Stomach (tissue), 9 donors: ENCODE data around the gene GEMIN4. TPM values are rescaled to one million over a fixed set of nuclear protein-coding genes. Genes with fewer than 3 reads are reported as not detected.

Source experiments
- DNase-seq, 2 donors: peaks; one replicate each; pipeline versions ENCODE4 v3.0.0 to v3.0.0-alpha.2; 2013 to 2019
- H3K27ac ChIP-seq, 5 donors: fragments of 200-600 bp in 4 of 5; sonication (generic) in 4 of 5; one replicate each; pipeline ENCODE4 v1.5.1; 2013 to 2019; ENCODE audit warnings: mild to moderate bottlenecking in 1 of 5, moderate library complexity in 1 of 5
- H3K27me3 ChIP-seq, 3 donors: fragments of 200-600 bp; sonication (generic); one replicate each; pipeline ENCODE4 v1.5.1; 2017 to 2019; ENCODE audit warnings: mixed run types in 1 of 3
- H3K36me3 ChIP-seq, 4 donors: fragments of 200-600 bp; sonication (generic); 1 replicate in 3 of 4; 2 replicates in 1 of 4; pipeline ENCODE4 v1.5.1; 2016 to 2019
- H3K4me1 ChIP-seq, 4 donors: fragments of 200-600 bp; sonication (generic); one replicate each; pipeline ENCODE4 v1.5.1; 2016 to 2019
- H3K4me3 ChIP-seq, 4 donors: fragments of 200-600 bp; sonication (generic) in 3 of 4; one replicate each; pipeline ENCODE4 v1.5.1; 2016 to 2019; ENCODE audit warnings: mild to moderate bottlenecking in 1 of 4
- H3K9me3 ChIP-seq, 4 donors: fragments of 200-600 bp; sonication (generic); one replicate each; pipeline ENCODE4 v1.5.1; 2016 to 2019
- EP300 ChIP-seq: sonication (generic); formaldehyde crosslinking; IDR thresholded peaks from one replicate; pipeline ENCODE4 v1.6.1; 2017; ENCODE audit warnings: antibody characterized with exemption
- POLR2A ChIP-seq, 4 donors: fragments of 450-650 bp; IDR thresholded peaks; one replicate each; pipeline ENCODE4 v1.6.1; 2016; ENCODE audit warnings: antibody characterized with exemption in 4 of 4, control low read depth in 2 of 4, mild to moderate bottlenecking in 1 of 4, moderate library complexity in 1 of 4
- POLR2AphosphoS5 ChIP-seq, 3 donors: sonication (generic); formaldehyde crosslinking; IDR thresholded peaks; one replicate each; pipeline ENCODE4 v1.6.1; 2016; ENCODE audit warnings: antibody characterized with exemption in 3 of 3
- WGBS, 5 donors: extraction: QIAGEN DNeasy Blood & Tissue Kit in 3 of 5; methylation state at CpG; one replicate each; pipeline versions ENCODE4 v1.1.5 to v1.1.7; 2013 to 2018; 5-methylcytosine and 5-hydroxymethylcytosine counted together
- intact Hi-C: fragments of 100-400 bp; cut with DNase I; formaldehyde crosslinking; loops from one replicate; pipeline ENCODE4 v1.15.1; 2023; ENCODE audit warnings: low total_unique reads
- polyA plus RNA-seq, 3 donors: library from polyadenylated mRNA; stranded (reverse); fragments of 200-250 nt; gene quantifications; one replicate each; pipeline ENCODE4 v1.2.3, GENCODE V29; 2013
- total RNA-seq, 5 donors: library from RNA; depleted of rRNA; stranded (reverse); fragments of >200 nt; gene quantifications; one replicate each; pipeline versions ENCODE4 v1.1.0 to v1.2.3, GENCODE V29; 2014 to 2016
- TF ChIP-seq, protein P1 (sequence below), 7 experiments: fragments of 450-650 bp in 4 of 7; fragments of 200-600 bp in 3 of 7; sonication (generic) in 3 of 7; IDR thresholded peaks; one replicate each; pipeline ENCODE4 v1.5.1; 2016 to 2019; ENCODE audit warnings: antibody characterized with exemption in 7 of 7, control low read depth in 2 of 7, mild to moderate bottlenecking in 1 of 7
- donor health status: healthy with polysubstance abuse.
- donor health status: Bipolar disorder and iron deficiency.
- donor health status: healthy.

Gene GEMIN4
- total and polyA plus RNA-seq, 8 donors: 5.7 to 92.4 (median 10.3) TPM

DNA sequence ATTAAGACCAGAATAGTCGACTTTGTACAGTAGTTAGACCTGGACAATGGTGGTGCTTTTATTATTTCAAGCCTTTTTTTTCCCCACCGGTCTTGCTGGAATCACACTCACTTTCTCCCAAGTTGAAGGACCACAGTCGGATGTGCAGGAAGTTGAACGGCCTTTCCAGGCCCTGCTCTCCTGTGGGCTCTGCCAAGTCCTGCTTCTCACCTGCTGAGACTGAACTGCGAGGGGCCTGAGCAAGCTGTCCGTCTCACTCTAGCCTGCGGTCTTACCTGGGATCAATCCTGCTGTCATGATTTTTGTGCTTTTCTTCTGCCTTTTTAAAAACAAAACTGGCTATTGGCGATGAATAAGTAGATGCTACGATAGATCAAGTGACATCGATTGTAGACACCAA lies 18.3 kb downstream of the GEMIN4 start:
- DNase-seq: no peak
- Histone ChIP-seq H3K36me3 (peaks cover 0 to 34% (median 17%) of the 10 kb centered on the region in 4 donors), H3K27ac (peak overlapping the region; percentile 86 to 91 (median 87)), H3K4me1 (peaks cover 9 to 68% (median 36%) of the 10 kb centered on the region in 4 donors), H3K9me3 (no peaks in the 10 kb centered on the region), H3K27me3 (no peaks in the 10 kb centered on the region), H3K4me3 (peak overlapping the region; percentile 66 to 94 (median 78))
- intact Hi-C loops: no loop called here
- TF ChIP-seq EP300: no peak
- 44 to 66% (median 55%) methylated on average over 10 of the region's 10 CpGs for WGBS, 5 donors

GRCh38 chr17:732902-733720 lies 19.0 kb downstream of the GEMIN4 start:
- Histone ChIP-seq H3K36me3 (peaks cover 0 to 28% (median 10%) of the 10 kb centered on the region in 4 donors), H3K4me1 (peaks cover 9 to 68% (median 38%) of the 10 kb centered on the region in 4 donors), H3K9me3 (no peaks in the 10 kb centered on the region), H3K27me3 (no peaks in the 10 kb centered on the region), H3K27ac (peak overlapping the region; percentile 86 to 91 (median 87)), H3K4me3 (peak overlapping the region; percentile 66 to 94 (median 78))
- intact Hi-C loops: no loop called here
- no peak for TF ChIP-seq POLR2AphosphoS5 (IDR thresholded peaks at IDR 0.05)
- TF ChIP-seq, protein P1, sequence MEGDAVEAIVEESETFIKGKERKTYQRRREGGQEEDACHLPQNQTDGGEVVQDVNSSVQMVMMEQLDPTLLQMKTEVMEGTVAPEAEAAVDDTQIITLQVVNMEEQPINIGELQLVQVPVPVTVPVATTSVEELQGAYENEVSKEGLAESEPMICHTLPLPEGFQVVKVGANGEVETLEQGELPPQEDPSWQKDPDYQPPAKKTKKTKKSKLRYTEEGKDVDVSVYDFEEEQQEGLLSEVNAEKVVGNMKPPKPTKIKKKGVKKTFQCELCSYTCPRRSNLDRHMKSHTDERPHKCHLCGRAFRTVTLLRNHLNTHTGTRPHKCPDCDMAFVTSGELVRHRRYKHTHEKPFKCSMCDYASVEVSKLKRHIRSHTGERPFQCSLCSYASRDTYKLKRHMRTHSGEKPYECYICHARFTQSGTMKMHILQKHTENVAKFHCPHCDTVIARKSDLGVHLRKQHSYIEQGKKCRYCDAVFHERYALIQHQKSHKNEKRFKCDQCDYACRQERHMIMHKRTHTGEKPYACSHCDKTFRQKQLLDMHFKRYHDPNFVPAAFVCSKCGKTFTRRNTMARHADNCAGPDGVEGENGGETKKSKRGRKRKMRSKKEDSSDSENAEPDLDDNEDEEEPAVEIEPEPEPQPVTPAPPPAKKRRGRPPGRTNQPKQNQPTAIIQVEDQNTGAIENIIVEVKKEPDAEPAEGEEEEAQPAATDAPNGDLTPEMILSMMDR (IDR thresholded peaks at IDR 0.05): no peak
- no peak for TF ChIP-seq POLR2A (IDR thresholded peaks at IDR 0.05)
- no peak for TF ChIP-seq EP300
- peak; percentile 61 to 69 for DNase-seq
- 3 to 15% (median 4%) methylated on average over 17 to 57 of the region's 57 CpGs for WGBS, 5 donors

DNA sequence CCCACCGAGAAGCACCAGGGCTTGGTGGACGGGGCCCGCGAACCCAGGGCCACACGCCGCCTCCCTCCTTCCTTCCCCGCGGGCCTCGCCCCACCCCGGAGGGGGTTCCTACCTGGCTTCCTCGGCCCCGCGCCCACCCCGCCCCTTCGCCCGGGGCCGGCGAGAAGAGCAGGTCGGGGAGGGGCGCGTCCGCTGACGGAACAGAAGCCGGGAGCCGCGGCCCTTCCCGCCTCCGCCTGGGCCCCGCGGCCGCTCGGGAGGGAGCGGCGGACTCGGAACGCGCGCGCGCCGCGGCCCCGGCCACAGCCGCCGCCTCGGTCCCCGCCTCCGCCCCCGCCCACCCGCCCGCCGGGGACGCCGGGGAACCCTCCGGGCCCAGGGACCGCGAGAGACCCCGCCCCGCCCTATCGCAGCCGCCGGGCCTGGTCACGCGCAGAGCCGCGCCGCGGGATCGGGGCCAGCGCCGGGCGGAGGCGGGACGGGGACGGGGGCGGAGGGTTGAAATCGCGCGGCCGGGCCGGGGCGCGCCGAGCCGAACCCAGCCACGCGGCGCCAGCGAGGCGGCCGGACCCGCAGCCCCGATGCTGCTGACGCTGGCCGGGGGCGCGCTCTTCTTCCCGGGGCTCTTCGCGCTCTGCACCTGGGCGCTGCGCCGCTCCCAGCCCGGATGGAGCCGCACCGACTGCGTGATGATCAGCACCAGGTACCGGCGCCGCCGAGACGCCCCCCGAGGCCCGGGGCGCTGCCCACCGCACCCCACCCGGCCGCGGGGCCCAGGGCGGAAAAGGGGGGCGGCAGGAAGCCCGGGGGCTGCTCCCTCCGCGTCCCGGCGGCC lies 19.8 kb downstream of the GEMIN4 start, which contains the start of gene TLCD3A:
Gene TLCD3A, plus strand, starts transcription at position 530 of the 835 bp plus-strand sequence. Its CDS starts 52 bp downstream, at position 582.
- Histone ChIP-seq H3K27me3 (no peaks in the 10 kb centered on the region), H3K4me1 (peaks cover 9 to 63% (median 38%) of the 10 kb centered on the region in 4 donors), H3K9me3 (no peaks in the 10 kb centered on the region), H3K4me3 (peak within 1 kb of the TSS; percentile 66 to 94 (median 78)), H3K27ac (peak within 1 kb of the TSS; percentile 86 to 94 (median 87)), H3K36me3 (peaks cover 0 to 21% (median 3%) of the 10 kb centered on the region in 4 donors)
- TF ChIP-seq POLR2AphosphoS5 (IDR thresholded peaks at IDR 0.05) (peak in 2 of 3 donors; percentile 31 to 46), POLR2A (IDR thresholded peaks at IDR 0.05) (no peak)
- peak; percentile 87 to 93 for DNase-seq
- intact Hi-C loops: no loop called here
- WGBS, 5 donors: 0% methylated on average over 9 to 126 of the region's 126 CpGs; no CpG with 5 or more reads in 1 of the 5 donors

GRCh38 chr17:731644-732066 lies 20.4 kb downstream of the GEMIN4 start:
- H3K36me3 ChIP-seq: peaks cover 0 to 17% (median 3%) of the 10 kb centered on the region in 4 donors
- H3K9me3 ChIP-seq: no peaks in the 10 kb centered on the region
- H3K4me3 ChIP-seq: peak overlapping the region; percentile 66 to 94 (median 78)
- peaks cover 9 to 61% (median 38%) of the 10 kb centered on the region in 4 donors for H3K4me1 ChIP-seq
- intact Hi-C loops: no loop called here
- TF ChIP-seq POLR2AphosphoS5 (IDR thresholded peaks at IDR 0.05): no peak
- TF ChIP-seq, protein P1 (IDR thresholded peaks at IDR 0.05): no peak
- no peak for TF ChIP-seq EP300
- TF ChIP-seq POLR2A (IDR thresholded peaks at IDR 0.05): no peak
- H3K27me3 ChIP-seq: no peaks in the 10 kb centered on the region
- DNase-seq: no peak
- WGBS, 5 donors: 4 to 20% (median 9%) methylated on average over 5 to 26 of the region's 26 CpGs
- peak overlapping the region; percentile 86 to 94 (median 87) for H3K27ac ChIP-seq

DNA sequence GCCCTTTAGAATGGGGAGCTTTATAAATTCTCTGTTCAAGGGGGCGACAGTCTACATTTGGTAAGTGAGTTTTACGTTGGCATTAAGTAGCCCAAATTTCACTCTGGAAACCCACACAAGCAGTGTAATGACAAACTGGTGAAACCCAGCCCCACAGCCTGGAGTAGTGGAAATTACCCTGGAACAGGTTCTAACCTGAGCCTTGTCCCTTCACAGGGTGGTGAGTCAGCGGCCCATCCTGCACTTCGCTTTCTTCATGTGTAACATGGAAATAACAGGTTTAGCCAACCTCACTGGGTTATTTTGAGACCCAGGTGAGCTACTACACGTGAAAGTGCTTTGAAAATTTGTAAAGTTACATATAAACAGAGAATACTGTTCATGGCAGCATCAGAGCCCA lies 23.2 kb downstream of the GEMIN4 start:
- Histone ChIP-seq H3K27ac (peak overlapping the region in 3 of 5 donors; percentile 5 to 94 (median 44)), H3K36me3 (no peaks in the 10 kb centered on the region), H3K4me1 (peaks cover 9 to 56% (median 40%) of the 10 kb centered on the region in 4 donors), H3K27me3 (no peaks in the 10 kb centered on the region), H3K4me3 (no peak overlapping the region), H3K9me3 (no peaks in the 10 kb centered on the region)
- intact Hi-C loops: no loop called here
- peak; percentile 37 to 68 for DNase-seq
- TF ChIP-seq POLR2A (IDR thresholded peaks at IDR 0.05) (no peak), EP300 (no peak), POLR2AphosphoS5 (IDR thresholded peaks at IDR 0.05) (no peak)
- TF ChIP-seq, protein P1 (IDR thresholded peaks at IDR 0.05): no peak
- 75 to 90% (median 82%) methylated on average over 5 of the region's 5 CpGs for WGBS, 5 donors
